HCT116 (cell line): ENCODE results near the gene ZNF148. TPM values are rescaled to one million over a fixed set of nuclear protein-coding genes. Genes with fewer than 3 reads are reported as not detected.
"Not testable (repeated sequence)": the region's sequence is repeated elsewhere in the genome, so short reads cannot be mapped to it uniquely, and the experiment has no call there.

Experiments used
- ATAC-seq: fragments of 200-7000 bp; cut with Tn5 transposase; 2 replicates; pipeline ENCODE4 v1.9.1; 2020; ENCODE audit warnings: mild to moderate bottlenecking, moderate library complexity
- BruUV-seq: library from RNA; stranded (reverse); fragments of 400-500 nt; replicated peaks from 2 replicates; lab custom pipeline; 2021; lab: Mats Ljungman, UMichigan
- CTCF ChIA-PET: fragments of 300-600 bp; sonication (Branson Sonifier 250); formaldehyde crosslinking; loops from one replicate; lab custom pipeline; 2021; ENCODE audit warnings: antibody characterized with exemption; lab: Charles Lee
- POLR2A ChIA-PET: fragments of 300-600, 350-600 bp; sonication (Branson Sonifier 250); formaldehyde crosslinking; loops from one replicate; lab custom pipeline; 2021; ENCODE audit warnings: antibody characterized with exemption; lab: Charles Lee
- RAD21 ChIA-PET, 2 experiments: fragments of 300-600 bp; sonication (Branson Sonifier 250); formaldehyde crosslinking; loops; one replicate each; lab custom pipeline; 2023; ENCODE audit warnings: low total read pairs in 2 of 2; ENCODE audit not compliant: uncharacterized antibody in 2 of 2, unreplicated experiment in 2 of 2, low non-redundant PET in 1 of 2; lab: Charles Lee
- DNase-seq: peaks from one replicate; pipeline ENCODE4 v3.0.0-alpha.2; 2010; ENCODE audit warnings: low read depth, low spot score
- H2AFZ ChIP-seq: fragments of 200-600 bp; shearing (Covaris generic), sonication (generic); 2 replicates; pipeline ENCODE4 v1.6.1; 2017; ENCODE audit warnings: low read depth, mixed run types, mixed read lengths, antibody characterized with exemption, low read length; ENCODE audit not compliant: poor library complexity, severe bottlenecking
- H3K27ac ChIP-seq: 2 replicates; pipeline ENCODE4 v1.5.1; 2012; ENCODE audit warnings: low read depth, low read length
- H3K27me3 ChIP-seq: fragments of 200-600 bp; sonication (generic); 2 replicates; pipeline ENCODE4 v1.6.1; 2016; ENCODE audit warnings: mixed run types, low read length, mixed read lengths; ENCODE audit not compliant: insufficient read depth
- H3K36me3 ChIP-seq, 2 experiments: fragments of 200-500 bp in 1 of 2; fragments of 200-600 bp in 1 of 2; sonication (Bioruptor generic) in 1 of 2; sonication (generic) in 1 of 2; 2 replicates each; pipeline versions ENCODE4 v1.5.1 to v1.6.1; 2014 to 2016; ENCODE audit warnings: low read length in 2 of 2, inconsistent platforms in 1 of 2, mixed read lengths in 1 of 2, mixed run types in 1 of 2; ENCODE audit not compliant: insufficient read depth in 2 of 2, control insufficient read depth in 1 of 2
- H3K4me1 ChIP-seq, 2 experiments: fragments of 200-600 bp in 1 of 2; sonication (generic) in 1 of 2; 2 replicates each; pipeline versions ENCODE4 v1.5.1 to v1.6.1; 2012 to 2017; ENCODE audit warnings: low read length in 2 of 2, inconsistent platforms in 1 of 2, mild to moderate bottlenecking in 1 of 2, mixed read lengths in 1 of 2, mixed run types in 1 of 2, moderate library complexity in 1 of 2; ENCODE audit not compliant: insufficient read depth in 2 of 2, control insufficient read depth in 1 of 2
- H3K4me2 ChIP-seq: fragments of 200-600 bp; sonication (generic); 2 replicates; pipeline ENCODE4 v1.6.1; 2017; ENCODE audit warnings: mixed run types, low read length, mixed read lengths
- H3K4me3 ChIP-seq, 2 experiments: fragments of 200-600 bp in 1 of 2; sonication (generic) in 1 of 2; replicated peaks in 1 of 2; 2 replicates each; pipeline ENCODE4 v1.5.1; 2011 to 2016; ENCODE audit warnings: low read length in 2 of 2, control low read depth in 1 of 2, low read depth in 1 of 2, mild to moderate bottlenecking in 1 of 2, mixed read lengths in 1 of 2, mixed run types in 1 of 2
- H3K79me2 ChIP-seq: fragments of 200-600 bp; sonication (generic); 2 replicates; pipeline ENCODE4 v1.6.1; 2017; ENCODE audit warnings: mild to moderate bottlenecking, mixed run types, low read length, moderate library complexity, mixed read lengths; ENCODE audit not compliant: insufficient read depth
- H3K9ac ChIP-seq: fragments of 200-600 bp; sonication (generic); 2 replicates; pipeline ENCODE4 v1.6.1; 2016; ENCODE audit warnings: low read length, mixed read lengths
- H3K9me2 ChIP-seq: fragments of 200-600 bp; sonication (generic), shearing (Covaris generic); 2 replicates; pipeline ENCODE4 v1.6.1; 2017; ENCODE audit warnings: mixed run types, mild to moderate bottlenecking, moderate library complexity; ENCODE audit not compliant: insufficient read depth
- H3K9me3 ChIP-seq, 2 experiments: fragments of 200-500 bp in 1 of 2; fragments of 200-600 bp in 1 of 2; sonication (Bioruptor generic) in 1 of 2; sonication (generic) in 1 of 2; 2 replicates each; pipeline ENCODE4 v1.6.1; 2014 to 2017; ENCODE audit warnings: low read length in 2 of 2, mixed read lengths in 2 of 2, inconsistent platforms in 1 of 2, low read depth in 1 of 2, mild to moderate bottlenecking in 1 of 2, mixed run types in 1 of 2, moderate library complexity in 1 of 2; ENCODE audit not compliant: control insufficient read depth in 1 of 2, insufficient read depth in 1 of 2
- H4K20me1 ChIP-seq: fragments of 200-600 bp; sonication (generic), shearing (Covaris generic); 2 replicates; pipeline ENCODE4 v1.6.1; 2017; ENCODE audit warnings: mixed run types, mild to moderate bottlenecking, moderate library complexity; ENCODE audit not compliant: insufficient read depth
- ATF3 ChIP-seq: IDR thresholded peaks from 2 replicates; pipeline ENCODE4 v1.6.1; 2012
- CBX3 ChIP-seq: IDR thresholded peaks from 2 replicates; pipeline ENCODE4 v1.6.1; 2012; ENCODE audit warnings: low read depth
- CEBPB ChIP-seq: IDR thresholded peaks from 2 replicates; pipeline ENCODE4 v1.6.1; 2012; ENCODE audit warnings: low read depth
- CTCF ChIP-seq, 3 experiments: fragments of 200-600 bp in 1 of 3; sonication (generic) in 1 of 3; IDR thresholded peaks in 2 of 3; conservative IDR thresholded peaks in 1 of 3; 2 replicates each; pipeline ENCODE4 v1.5.1; 2012 to 2017; ENCODE audit warnings: low read depth in 2 of 3, low read length in 2 of 3, antibody characterized with exemption in 1 of 3, borderline replicate concordance in 1 of 3, control low read depth in 1 of 3, mild to moderate bottlenecking in 1 of 3, mixed read lengths in 1 of 3, mixed run types in 1 of 3, moderate library complexity in 1 of 3; ENCODE audit not compliant: insufficient read depth in 1 of 3
- EZH2 ChIP-seq: fragments of 200-600 bp; sonication (generic); IDR thresholded peaks from 2 replicates; pipeline ENCODE4 v1.6.1; 2017; ENCODE audit warnings: antibody characterized with exemption, mixed run types
- EZH2phosphoT487 ChIP-seq: fragments of 200-600 bp; IDR thresholded peaks from 2 replicates; pipeline ENCODE4 v1.6.1; 2018; ENCODE audit warnings: antibody characterized with exemption, borderline replicate concordance
- POLR2A ChIP-seq: IDR thresholded peaks from 2 replicates; pipeline ENCODE4 v1.7.0; 2011; ENCODE audit warnings: borderline replicate concordance; ENCODE audit not compliant: insufficient read depth, insufficient read length; ENCODE audit errors: extremely low read depth
- POLR2AphosphoS5 ChIP-seq: IDR thresholded peaks from 2 replicates; pipeline ENCODE4 v1.6.1; 2011; ENCODE audit warnings: mild to moderate bottlenecking, low read depth, low read length, moderate library complexity
- RAD21 ChIP-seq: IDR thresholded peaks from 2 replicates; pipeline ENCODE4 v1.6.1; 2012; ENCODE audit warnings: low read depth, mild to moderate bottlenecking
- REST ChIP-seq: IDR thresholded peaks from 2 replicates; pipeline ENCODE4 v1.6.1; 2012; ENCODE audit warnings: low read depth
- SIN3A ChIP-seq: IDR thresholded peaks from 2 replicates; pipeline ENCODE4 v1.6.1; 2012; ENCODE audit warnings: low read depth
- SP1 ChIP-seq: IDR thresholded peaks from 2 replicates; pipeline ENCODE4 v1.6.1; 2012; ENCODE audit warnings: low read depth
- SRF ChIP-seq: IDR thresholded peaks from 2 replicates; pipeline ENCODE4 v1.6.1; 2012; ENCODE audit warnings: low read depth
- TCF7L2 ChIP-seq: IDR thresholded peaks from 2 replicates; pipeline ENCODE4 v1.7.0; 2011; ENCODE audit warnings: borderline replicate concordance, inconsistent platforms; ENCODE audit not compliant: insufficient read depth, insufficient read length; ENCODE audit errors: extremely low read depth
- YY1 ChIP-seq: IDR thresholded peaks from 2 replicates; pipeline ENCODE4 v1.6.1; 2011; ENCODE audit warnings: low read length, low read depth, moderate library complexity, mild to moderate bottlenecking; ENCODE audit not compliant: insufficient replicate concordance; ENCODE audit errors: extremely low read depth
- ZFX ChIP-seq: fragments of 450-650 bp; IDR thresholded peaks from 2 replicates; pipeline ENCODE4 v1.6.1; 2017
- intact Hi-C: fragments of 100-400 bp; cut with micrococcal nuclease; formaldehyde crosslinking; loops from 2 replicates; pipeline ENCODE4 v1.10.0; 2022
- total RNA-seq: library from RNA; stranded (reverse); gene quantifications from one replicate; pipeline ENCODE4 v1.2.1, GENCODE V29; 2021; ENCODE audit not compliant: unreplicated experiment

The ZNF148 gene
- total RNA-seq, 1 experiment from 2014 or later: 35.0 TPM

- BruUV-seq: no TSS peak
- no peaks in the 10 kb centered on the region for H3K36me3 ChIP-seq
- no peaks in the 10 kb centered on the region for H3K9me2 ChIP-seq
- no peaks in the 10 kb centered on the region for H3K79me2 ChIP-seq
- H3K4me1 ChIP-seq: peaks cover 0 to 7% of the 10 kb centered on the region in 2 experiments; a peak in 2 of 4 replicates
- intact Hi-C loops: no loop called here
- DNase-seq (no peak), ATAC-seq (no peak)
- H2AFZ ChIP-seq: no peak overlapping the region
- no peaks in the 10 kb centered on the region for H4K20me1 ChIP-seq
- ChIA-PET POLR2A (no interaction called here), CTCF (no interaction called here)
- no peak overlapping the region for H3K9ac ChIP-seq
- no peak overlapping the region for H3K4me2 ChIP-seq
- H3K4me3 ChIP-seq: no peak overlapping the region
- H3K27ac ChIP-seq: no peak overlapping the region
- TF ChIP-seq POLR2AphosphoS5: no peak
- TF ChIP-seq YY1: no peak
- no peak for TF ChIP-seq ZFX
- no peak for TF ChIP-seq ATF3
- TF ChIP-seq CBX3: no peak
- no peak for TF ChIP-seq SRF
- TF ChIP-seq CEBPB: no peak
- TF ChIP-seq POLR2A: no peak
- no peak for TF ChIP-seq RAD21
- TF ChIP-seq REST: no peak
- TF ChIP-seq CTCF (IDR thresholded peaks at IDR 0.05 in 2 of 3, conservative IDR thresholded peaks at IDR 0.05 in 1 of 3; ENCODE audit: borderline replicate concordance in 1 of 3, insufficient read depth in 1 of 3, low read depth in 2 of 3, low read length in 2 of 3): no peak
- TF ChIP-seq SP1: no peak
- TF ChIP-seq EZH2: no peak
- no peak for TF ChIP-seq TCF7L2
- no peak for TF ChIP-seq EZH2phosphoT487
- no peak for TF ChIP-seq SIN3A
- TF ChIP-seq, all 23 proteins: peak for 0
- Histone ChIP-seq H3K27me3 (no peaks in the 10 kb centered on the region), H3K9me3 (no peaks in the 10 kb centered on the region)
- RAD21 ChIA-PET: no interaction called here
Measured at GRCh38 chr3:125406070-125406469, 30.9 kb upstream of the ZNF148 start.

GRCh38 chr3:125405515-125405914 is 30.4 kb upstream of the ZNF148 start:
- intact Hi-C loops, H3K4me3 ChIP-seq, H3K36me3 ChIP-seq, H3K9ac ChIP-seq, BruUV-seq, H3K27me3 ChIP-seq, H3K79me2 ChIP-seq, CTCF ChIA-PET, H3K27ac ChIP-seq, DNase-seq, RAD21 ChIA-PET, POLR2A ChIA-PET, H2AFZ ChIP-seq, H4K20me1 ChIP-seq, H3K4me1 ChIP-seq, H3K4me2 ChIP-seq, H3K9me3 ChIP-seq, H3K9me2 ChIP-seq, ATAC-seq: not testable (repeated sequence)
